Erythroblast (primary cell): Measurements from ENCODE around the gene JARID2.

ENCODE experiments used
- GATA1 ChIP-seq: IDR thresholded peaks from 2 replicates; pipeline ENCODE4 v1.6.1; 2011; ENCODE audit warnings: low read depth, mild to moderate bottlenecking, control low read depth, low read length, moderate library complexity
- POLR2A ChIP-seq: IDR thresholded peaks from 2 replicates; pipeline ENCODE4 v1.6.1; 2011; ENCODE audit warnings: mild to moderate bottlenecking, low read length

- TF ChIP-seq POLR2A (no peak), GATA1 (no peak)
Observed at GRCh38 chr6:15561447-15562199, 315.8 kb downstream of the JARID2 start.
